A673 (cell line): ENCODE data around the gene SLC15A1. TPM values are rescaled to one million over a fixed set of nuclear protein-coding genes. Genes with fewer than 3 reads are reported as not detected.

Experiments
- BruUV-seq: library from RNA; stranded (reverse); fragments of 400-500 nt; replicated peaks from 2 replicates; lab custom pipeline; 2021; lab: Mats Ljungman, UMichigan
- CTCF ChIA-PET: fragments of 300-600 bp; sonication (Branson Sonifier 250); formaldehyde crosslinking; loops from one replicate; lab custom pipeline; 2022; ENCODE audit warnings: antibody characterized with exemption; lab: Charles Lee
- POLR2A ChIA-PET: fragments of 300-600 bp; sonication (Branson Sonifier 250); formaldehyde crosslinking; loops from one replicate; lab custom pipeline; 2022; ENCODE audit warnings: antibody characterized with exemption; ENCODE audit not compliant: low non-redundant PET; lab: Charles Lee
- DNase-seq: peaks from one replicate; pipeline ENCODE4 v3.0.0-alpha.2; 2015; ENCODE audit warnings: low spot score
- H3K27ac ChIP-seq: fragments of 200-600 bp; sonication (generic); 2 replicates; pipeline ENCODE4 v1.5.1; 2016; ENCODE audit warnings: mixed run types, low read depth, mild to moderate bottlenecking, mixed read lengths, antibody characterized with exemption, low read length; ENCODE audit not compliant: poor library complexity, severe bottlenecking
- H3K27me3 ChIP-seq: fragments of 200-600 bp; sonication (generic); replicated peaks from 2 replicates; pipeline ENCODE4 v1.6.1; 2017; ENCODE audit warnings: mixed run types, low read depth, mild to moderate bottlenecking, mixed read lengths, antibody characterized with exemption, low read length; ENCODE audit not compliant: insufficient read depth, poor library complexity
- H3K36me3 ChIP-seq: fragments of 200-600 bp; sonication (generic); 2 replicates; pipeline ENCODE4 v1.6.1; 2016; ENCODE audit warnings: mixed run types, mild to moderate bottlenecking, mixed read lengths, antibody characterized with exemption, low read length; ENCODE audit not compliant: insufficient read depth, poor library complexity, severe bottlenecking
- H3K4me1 ChIP-seq: fragments of 200-600 bp; sonication (generic); 2 replicates; pipeline ENCODE4 v1.6.1; 2017; ENCODE audit warnings: mixed run types, mild to moderate bottlenecking, mixed read lengths, antibody characterized with exemption, low read length; ENCODE audit not compliant: insufficient read depth, poor library complexity, severe bottlenecking
- H3K4me3 ChIP-seq: fragments of 200-600 bp; sonication (generic); 2 replicates; pipeline ENCODE4 v1.5.1; 2016; ENCODE audit warnings: low read depth, mixed run types, mild to moderate bottlenecking, mixed read lengths, low read length; ENCODE audit not compliant: poor library complexity, severe bottlenecking
- H3K9me3 ChIP-seq: fragments of 200-600 bp; sonication (generic); 2 replicates; pipeline ENCODE4 v1.6.1; 2016; ENCODE audit warnings: mixed run types, low read depth, mild to moderate bottlenecking, mixed read lengths, antibody characterized with exemption, low read length; ENCODE audit not compliant: poor library complexity, severe bottlenecking
- CTCF ChIP-seq: fragments of 300-800, 200-600 bp; sonication (generic); conservative IDR thresholded peaks from 2 replicates; pipeline ENCODE4 v1.5.1; 2017; ENCODE audit warnings: low read depth, mild to moderate bottlenecking, antibody characterized with exemption, low read length, moderate library complexity, mixed read lengths
- EZH2 ChIP-seq: fragments of 200-600 bp; sonication (generic); IDR thresholded peaks from 2 replicates; pipeline ENCODE4 v1.6.1; 2017; ENCODE audit warnings: borderline replicate concordance, low read depth, mild to moderate bottlenecking, mixed read lengths, antibody characterized with exemption, low read length; ENCODE audit not compliant: poor library complexity, severe bottlenecking
- intact Hi-C: fragments of 100-400 bp; cut with micrococcal nuclease; formaldehyde crosslinking; loops from one replicate; pipeline ENCODE4 v1.10.0; 2022; ENCODE audit not compliant: unreplicated experiment
- total RNA-seq: library from RNA; stranded (reverse); gene quantifications from 2 replicates; pipeline ENCODE4 v1.2.3, GENCODE V29; 2021

The SLC15A1 gene
- total RNA-seq, 1 experiment from 2014 or later, result not detected

- H3K9me3 ChIP-seq, result no peaks in the 10 kb centered on the region
- DNase-seq, result no peak
- no peak for TF ChIP-seq EZH2
- TF ChIP-seq CTCF, result no peak
- intact Hi-C loops, result no loop called here
- H3K27me3 ChIP-seq, result no peaks in the 10 kb centered on the region
- ChIA-PET CTCF (no interaction called here), POLR2A (interaction anchor here (0.7 kb wide), 1 partner anchor 143 kb away, joined by 3 read pairs; no protein-coding TSS in a partner anchor)
- H3K36me3 ChIP-seq, result no peaks in the 10 kb centered on the region
- no TSS peak for BruUV-seq
- no peak overlapping the region for H3K27ac ChIP-seq
- no peaks in the 10 kb centered on the region for H3K4me1 ChIP-seq
- H3K4me3 ChIP-seq, result no peak overlapping the region
These were observed 24.2 kb upstream of the SLC15A1 start for GRCh38 chr13:98776644-98777043.

GRCh38 chr13:98775844-98776598 is 23.5 kb upstream of the SLC15A1 start:
- no peaks in the 10 kb centered on the region for H3K9me3 ChIP-seq
- no TSS peak for BruUV-seq
- TF ChIP-seq EZH2 (no peak), CTCF (no peak)
- no peaks in the 10 kb centered on the region for H3K36me3 ChIP-seq
- no peaks in the 10 kb centered on the region for H3K27me3 ChIP-seq
- H3K4me1 ChIP-seq, result no peaks in the 10 kb centered on the region
- no peak overlapping the region for H3K4me3 ChIP-seq
- ChIA-PET POLR2A (no interaction called here), CTCF (no interaction called here)
- H3K27ac ChIP-seq, result no peak overlapping the region
- intact Hi-C loops, result no loop called here
- no peak for DNase-seq

GRCh38 chr13:98775386-98775785 is 22.9 kb upstream of the SLC15A1 start:
- Histone ChIP-seq H3K27me3 (no peaks in the 10 kb centered on the region), H3K4me3 (no peak overlapping the region), H3K9me3 (no peaks in the 10 kb centered on the region), H3K4me1 (no peaks in the 10 kb centered on the region), H3K36me3 (no peaks in the 10 kb centered on the region), H3K27ac (no peak overlapping the region)
- ChIA-PET POLR2A (no interaction called here), CTCF (no interaction called here)
- no peak for DNase-seq
- no TSS peak for BruUV-seq
- intact Hi-C loops, result no loop called here
- TF ChIP-seq CTCF, result no peak
- TF ChIP-seq EZH2, result no peak
